HL-60 (cell line): ENCODE results near the gene TMEM106C.

ENCODE experiments used
- CTCF ChIP-seq: IDR thresholded peaks from one replicate; pipeline ENCODE4 v1.5.1; 2011; ENCODE audit warnings: low read length, control low read depth, inconsistent platforms; ENCODE audit not compliant: insufficient read depth
- GABPA ChIP-seq: IDR thresholded peaks from 2 replicates; pipeline ENCODE4 v1.6.1; 2012; ENCODE audit warnings: low read depth

DNA sequence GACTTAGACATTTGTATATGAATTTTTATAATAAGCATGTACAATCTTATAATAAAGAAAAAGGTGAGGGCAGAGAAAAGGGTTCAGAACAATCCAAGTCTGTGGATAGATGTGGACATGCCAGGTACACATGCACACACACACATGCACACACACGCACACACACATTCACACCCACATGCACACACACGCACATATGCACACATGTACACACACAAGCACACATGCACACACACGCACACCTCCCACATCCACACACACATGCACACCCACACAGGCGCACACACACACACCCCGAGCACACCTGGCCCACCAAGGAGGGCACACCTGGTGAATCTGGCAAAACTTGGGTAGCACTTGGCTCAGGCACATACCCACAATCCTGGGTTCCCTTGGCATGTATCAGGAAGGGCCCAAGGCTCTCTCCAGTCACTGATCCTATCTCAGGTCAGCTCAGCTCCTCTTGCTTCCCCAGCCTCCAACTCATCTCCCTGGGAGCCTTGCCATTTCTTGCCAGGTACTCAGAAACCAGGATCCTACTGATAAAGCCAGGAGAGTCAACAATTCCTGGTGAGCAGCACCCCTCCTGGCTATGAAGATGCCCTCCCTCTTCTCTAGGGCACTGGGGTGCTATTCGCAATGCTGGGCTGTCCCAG, 18.6 kb upstream of the TMEM106C start:
- TF ChIP-seq CTCF: no peak
- TF ChIP-seq GABPA: no peak
